Activated CD4-positive, alpha-beta T cell treated with anti-CD3 and anti-CD28 coated beads for 48 hours (primary cell): ENCODE data around the gene KIAA1210.

ENCODE experiments used
- DNase-seq: peaks from one replicate; pipeline ENCODE4 v3.0.0-alpha.2; 2020

The KIAA1210 gene

DNA sequence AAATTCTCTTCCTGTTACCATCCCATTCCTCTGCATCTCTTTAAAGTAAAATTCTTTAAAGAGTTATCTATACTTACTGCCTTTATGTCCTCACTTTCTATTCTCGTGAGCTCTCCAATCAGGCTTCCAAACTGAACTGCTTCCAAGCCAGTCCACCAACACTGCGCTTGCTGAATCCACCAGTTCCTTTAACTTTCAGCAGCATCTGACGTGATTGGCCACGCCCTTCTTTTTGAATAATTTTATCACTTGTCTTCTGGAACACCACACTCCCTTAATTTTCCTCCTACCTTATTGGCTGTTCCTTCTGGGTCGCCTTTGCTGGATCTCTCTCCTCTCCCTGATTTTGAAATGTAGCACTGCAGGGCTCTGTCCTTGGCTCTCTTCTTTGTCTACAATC lies at the start of gene KIAA1210:
Gene KIAA1210, minus strand, starts transcription at position 163 of the 400 bp plus-strand sequence. CDS start 4,170 bp downstream, outside the sequence.
- DNase-seq, result no peak

DNA sequence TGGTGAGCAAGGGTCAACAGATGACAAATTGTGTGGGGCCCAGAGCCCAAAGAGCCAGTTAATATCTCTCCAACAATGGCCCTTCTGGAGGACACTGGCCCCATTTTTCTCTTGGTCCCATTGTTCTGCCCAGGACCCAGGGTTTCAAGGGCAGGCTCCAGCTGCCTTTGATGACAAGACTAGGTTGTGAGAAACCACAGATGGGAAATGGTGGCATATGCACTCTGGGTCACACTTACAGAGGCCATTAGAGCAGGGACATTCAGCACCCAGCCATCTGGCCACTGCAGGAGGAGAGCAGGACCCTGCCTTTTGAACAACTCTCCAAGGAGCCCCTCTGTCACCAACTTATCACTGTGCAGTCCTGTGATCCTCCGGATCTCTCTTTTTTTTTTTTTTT lies 49.7 kb upstream of the KIAA1210 start:
- DNase-seq, result no peak

DNA sequence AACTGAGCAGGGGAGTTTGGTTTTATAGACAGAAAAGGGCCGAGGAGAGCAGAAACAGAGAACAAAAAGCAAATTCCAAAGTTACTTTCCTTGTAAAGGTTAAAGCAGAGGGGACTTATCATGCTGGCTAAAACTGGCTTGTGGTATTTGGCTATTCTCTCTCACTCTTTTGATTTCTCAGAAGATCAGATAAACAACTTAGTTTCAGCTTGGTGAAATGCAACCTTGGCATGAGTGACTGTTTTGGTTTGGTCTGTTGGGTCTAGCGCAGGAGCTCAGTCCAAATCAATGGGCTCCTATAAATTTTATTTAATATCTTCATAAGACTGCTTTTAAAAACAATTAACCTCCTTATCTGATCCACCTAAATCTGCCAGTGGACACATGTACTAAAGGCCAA lies 47.3 kb upstream of the KIAA1210 start:
- no peak for DNase-seq

DNA sequence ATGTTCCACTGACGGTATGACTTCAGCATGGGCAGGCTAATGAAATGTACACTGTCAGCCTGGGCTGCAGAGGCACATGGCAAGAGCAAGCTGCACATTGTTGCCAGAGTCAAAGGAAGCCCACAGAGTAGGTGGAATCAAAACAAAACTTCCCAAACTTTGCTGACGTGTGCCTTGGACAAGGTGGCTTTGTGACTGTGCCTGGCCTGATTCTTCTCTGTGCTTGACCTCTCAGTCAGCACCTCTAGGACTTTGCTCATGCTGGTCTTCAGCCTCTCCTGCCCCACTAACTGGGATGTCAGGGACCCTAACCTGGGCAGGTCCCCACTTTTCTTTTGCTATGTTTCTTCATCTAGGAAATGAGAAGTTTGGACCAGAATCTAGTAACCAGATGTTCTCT lies 40.5 kb upstream of the KIAA1210 start:
- DNase-seq, result no peak

DNA sequence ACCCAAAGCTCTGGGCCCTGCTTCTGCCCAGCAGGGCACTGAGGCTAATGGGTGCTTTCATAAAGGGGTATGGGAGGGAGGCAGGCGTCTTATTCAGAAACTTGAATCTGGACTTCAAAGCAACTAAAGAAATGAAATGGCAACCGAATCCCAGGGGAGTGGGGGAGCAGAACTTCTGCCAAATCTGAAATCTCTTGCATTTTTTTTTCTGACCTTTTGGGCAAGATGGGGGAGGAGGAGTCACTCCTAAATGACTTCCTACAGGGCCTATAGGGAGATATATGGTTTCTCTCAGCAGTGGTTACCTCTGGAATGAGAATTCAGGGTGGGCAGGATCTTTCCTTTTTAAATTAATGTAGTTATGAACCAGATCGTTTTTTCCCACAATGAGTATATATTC lies 30.6 kb upstream of the KIAA1210 start:
- no peak for DNase-seq

DNA sequence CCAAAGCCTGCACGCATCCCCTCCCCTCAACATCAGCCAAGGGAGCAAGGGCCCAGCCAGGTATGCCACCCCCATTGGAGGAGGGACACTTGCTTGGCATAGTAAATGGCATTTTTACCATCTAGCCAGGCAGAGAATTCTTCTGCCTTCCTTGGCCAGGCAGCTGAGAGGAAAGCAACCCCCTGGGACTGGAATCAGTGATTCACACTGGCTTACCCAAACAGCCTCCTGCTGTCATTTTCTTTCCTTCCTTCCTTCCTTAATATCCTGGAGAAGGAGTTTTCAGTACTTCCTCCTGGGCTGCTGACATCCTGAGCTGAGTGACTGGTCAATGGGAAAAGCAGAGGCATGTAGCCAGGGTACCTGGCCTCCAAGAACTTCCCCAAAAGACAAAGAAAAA lies 28.6 kb upstream of the KIAA1210 start:
- no peak for DNase-seq

DNA sequence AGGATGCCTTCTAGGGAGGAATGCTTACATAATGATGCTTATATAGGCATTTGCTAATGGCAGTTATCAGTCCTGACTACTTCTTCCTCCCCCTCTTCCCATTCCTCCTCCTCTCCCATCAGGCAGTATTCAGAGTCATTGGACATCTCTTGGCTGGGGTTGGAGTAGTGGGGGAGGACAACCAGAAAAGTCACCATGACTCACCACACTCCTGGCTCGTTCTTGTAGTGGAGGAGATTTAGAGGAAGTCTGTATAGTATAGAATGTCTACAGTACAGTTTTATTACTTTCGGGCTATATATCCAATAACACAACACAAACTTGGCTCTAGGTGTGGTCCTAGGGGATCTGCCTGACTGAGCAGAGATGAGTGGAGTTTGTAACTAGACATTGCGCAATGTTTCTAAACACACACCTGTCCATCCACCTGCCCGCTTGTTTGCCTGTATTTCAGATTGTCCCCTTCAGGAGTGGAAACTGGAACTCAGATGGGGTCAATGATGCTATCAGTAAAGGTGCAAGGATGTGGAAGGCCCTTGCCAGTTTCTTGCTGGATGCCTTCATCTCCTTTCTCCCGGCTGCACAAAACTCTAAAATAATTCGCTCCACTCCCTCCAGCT lies 27.9 kb upstream of the KIAA1210 start:
- DNase-seq, result no peak

DNA sequence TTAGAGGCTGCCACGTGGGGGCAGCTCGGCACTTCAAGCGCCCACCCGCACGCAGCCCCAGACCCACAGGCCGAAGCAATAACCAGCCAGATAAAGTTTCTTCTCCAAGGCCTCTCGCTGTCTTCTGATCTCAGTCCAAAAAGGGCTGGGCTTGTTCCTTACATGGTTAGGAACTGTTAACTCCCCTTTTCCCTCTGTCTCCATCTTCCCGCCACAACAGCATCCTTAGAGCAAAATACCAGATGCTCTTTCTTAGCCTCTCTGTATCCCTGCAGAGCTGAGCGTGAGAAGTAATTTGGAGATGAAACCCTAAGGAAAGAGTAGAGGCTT lies 23.4 kb upstream of the KIAA1210 start:
- no peak for DNase-seq

DNA sequence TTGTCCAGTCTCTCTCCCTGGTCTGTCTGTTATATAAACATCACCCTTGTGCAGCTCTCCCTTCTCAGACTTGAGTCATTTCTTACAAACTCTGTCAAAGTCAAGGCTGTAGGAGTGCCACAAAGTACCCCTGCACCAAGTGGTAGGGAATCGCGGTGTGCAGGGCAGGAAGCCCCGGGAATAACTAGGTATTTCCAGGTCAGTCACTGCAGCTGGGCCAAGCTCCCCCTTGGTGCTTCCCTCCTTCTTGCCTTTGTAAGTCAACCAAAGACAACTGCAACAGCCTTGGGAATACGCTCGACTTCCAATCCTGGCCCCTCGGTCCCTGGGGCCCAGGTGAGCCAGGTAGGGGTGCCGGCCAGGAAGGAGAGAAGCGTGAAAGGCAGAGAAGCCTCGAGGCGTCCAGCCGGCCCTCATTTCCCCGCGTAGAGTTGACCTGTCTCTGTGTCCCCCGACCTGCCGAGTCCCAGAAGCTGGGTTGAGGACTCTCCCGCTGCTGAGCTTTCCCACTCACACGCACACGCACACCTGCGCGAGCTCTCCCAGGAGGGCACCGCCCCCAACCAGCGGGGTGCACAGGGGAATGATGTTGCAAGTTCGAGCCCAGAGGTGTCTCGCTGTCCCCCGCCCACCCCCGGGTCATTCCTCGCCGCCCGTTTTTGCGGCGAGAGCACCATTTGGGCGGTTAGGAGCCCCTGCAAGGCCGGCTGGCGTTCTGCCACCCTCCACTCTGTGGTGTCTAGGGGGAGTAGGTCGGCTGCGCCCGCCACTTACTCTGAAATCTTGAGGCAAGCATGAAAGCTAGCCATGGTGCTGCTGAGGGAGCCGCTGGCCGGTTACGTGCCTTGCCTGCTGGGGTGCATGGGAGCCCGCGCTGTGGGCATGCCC lies 22.8 kb upstream of the KIAA1210 start:
- no peak for DNase-seq

DNA sequence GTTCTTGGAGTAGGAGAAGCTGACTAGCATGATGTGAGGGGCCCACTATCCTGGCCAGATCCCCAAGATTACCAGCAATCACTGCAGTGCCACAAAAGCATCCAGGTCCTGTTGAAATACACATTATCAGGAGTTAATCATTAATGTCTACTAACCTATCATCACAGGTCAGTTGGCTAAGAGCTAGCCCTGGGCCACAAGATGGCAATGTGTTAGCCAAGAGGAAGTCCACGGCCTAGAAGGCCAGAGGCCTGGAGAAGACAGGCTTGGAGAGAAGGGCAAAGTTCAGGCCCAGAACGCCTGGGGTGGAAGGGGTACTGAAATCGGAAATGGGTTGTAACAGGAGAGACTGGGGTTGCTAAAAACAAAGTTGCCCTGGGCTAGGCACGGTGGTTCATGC lies 19.9 kb upstream of the KIAA1210 start:
- no peak for DNase-seq

DNA sequence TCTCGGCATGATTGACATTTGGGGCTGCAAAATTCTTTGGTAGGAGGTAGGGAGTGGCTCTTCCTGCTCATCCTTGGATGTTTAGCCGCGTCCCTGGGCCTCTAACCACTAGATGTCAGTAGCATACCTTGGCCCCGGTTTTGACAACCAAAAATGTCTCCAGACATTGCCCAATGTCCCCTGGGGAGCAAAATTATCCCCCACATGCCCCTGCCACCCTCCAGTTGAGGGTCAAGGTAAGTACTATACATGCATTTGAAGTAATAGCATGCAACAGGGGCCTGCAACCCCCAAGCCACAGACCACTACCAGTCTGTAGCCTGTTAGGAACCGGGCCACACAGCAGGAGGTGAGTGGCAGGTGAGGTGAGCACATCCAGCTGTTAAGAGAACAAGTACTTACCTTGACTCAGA lies 17.6 kb upstream of the KIAA1210 start:
- peak; percentile 3 for DNase-seq

DNA sequence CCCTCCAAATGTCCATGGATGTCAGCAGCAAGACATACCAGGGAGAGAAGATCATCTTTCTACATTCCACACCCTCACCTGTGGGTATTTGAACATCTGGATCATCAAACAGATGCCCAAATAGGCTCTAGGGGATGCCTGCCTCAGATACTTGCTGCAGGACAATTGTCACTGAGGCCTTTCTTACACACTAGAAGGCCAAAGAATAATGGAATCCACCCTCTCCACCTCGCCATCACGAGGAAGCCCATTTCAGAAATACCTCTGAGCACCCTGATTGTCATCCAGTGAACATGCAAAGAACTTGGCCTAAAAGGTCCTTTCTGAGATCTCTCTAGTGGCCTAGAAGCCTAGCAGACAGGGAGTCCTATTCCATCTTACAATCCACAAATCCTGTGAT lies 6.9 kb upstream of the KIAA1210 start:
- no peak for DNase-seq

DNA sequence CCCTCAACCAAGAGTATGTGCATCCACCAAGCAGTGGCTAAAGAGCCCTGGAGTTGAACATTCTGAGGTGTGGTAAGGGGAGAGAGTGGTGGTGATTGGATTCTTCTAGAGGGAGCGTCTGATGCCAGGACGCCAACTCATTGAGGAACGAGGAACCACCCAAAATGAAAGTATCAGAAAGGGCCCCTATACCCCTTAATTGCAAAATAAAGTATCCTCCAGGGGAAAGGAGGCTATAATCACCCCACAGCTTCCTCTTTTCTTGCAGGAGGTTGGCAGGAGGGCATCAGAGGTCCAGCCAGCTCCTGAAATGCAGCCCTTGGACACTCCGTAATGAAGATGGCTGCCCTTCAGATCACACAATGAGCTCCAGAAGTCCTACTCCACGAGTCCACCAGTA lies 5.3 kb upstream of the KIAA1210 start:
- no peak for DNase-seq

DNA sequence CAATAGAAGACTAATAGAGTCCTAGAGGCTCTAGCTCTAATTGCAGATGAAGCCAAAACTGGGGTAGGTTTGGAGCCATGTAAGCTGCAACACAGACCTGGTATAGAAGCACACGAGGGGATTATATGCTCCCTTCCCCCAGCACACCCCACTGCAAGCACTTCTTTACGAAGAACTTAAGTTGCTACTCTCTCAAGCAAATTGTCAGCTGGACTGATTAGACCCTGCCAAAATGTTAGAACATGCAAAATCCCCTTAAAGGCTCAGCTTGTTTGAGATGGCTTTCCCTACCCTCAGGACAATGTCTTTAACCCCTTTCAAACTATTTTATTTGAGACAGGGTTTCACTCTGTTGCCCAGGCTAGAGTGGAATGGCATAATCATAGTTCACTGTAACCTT lies 4.7 kb upstream of the KIAA1210 start:
- DNase-seq, result no peak

DNA sequence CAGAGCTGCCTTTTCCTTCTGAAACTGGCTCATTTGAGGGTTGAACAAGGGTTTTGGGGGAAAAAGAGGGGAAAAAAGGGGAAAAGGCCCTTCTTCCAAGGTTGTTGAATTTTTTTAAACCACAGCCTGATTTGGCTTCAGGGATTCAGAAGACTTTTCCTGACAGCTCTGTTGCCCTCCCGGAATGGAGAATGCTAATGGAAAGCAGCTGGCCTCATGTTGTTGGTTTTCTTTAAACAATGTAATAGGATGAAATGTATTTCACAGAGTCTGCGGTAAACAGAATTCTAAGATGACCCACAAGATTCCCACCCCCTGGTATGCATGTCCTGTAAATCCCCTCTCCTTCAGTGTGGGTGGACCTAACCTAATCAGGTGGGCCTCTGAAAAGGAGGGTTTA lies 3.3 kb upstream of the KIAA1210 start:
- DNase-seq, result no peak

DNA sequence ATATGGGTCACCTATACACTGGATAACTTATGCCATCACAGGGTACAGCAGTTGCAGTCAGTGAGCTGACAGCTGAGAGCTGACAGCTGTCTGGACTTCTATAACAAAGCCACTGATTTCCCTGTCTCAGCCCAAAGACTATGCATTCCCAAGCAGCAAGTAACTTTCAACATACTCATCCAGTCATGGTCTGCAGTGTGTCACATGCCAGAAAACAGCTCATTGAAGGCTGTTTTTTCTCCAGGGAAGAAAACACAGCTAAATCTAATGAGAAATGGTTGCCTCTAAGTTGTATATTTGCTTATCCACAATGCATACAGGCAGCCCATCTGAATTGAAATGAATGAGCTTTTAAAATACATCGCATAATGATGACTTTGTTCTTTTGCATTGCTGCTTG lies 6.3 kb downstream of the KIAA1210 start:
- no peak for DNase-seq

DNA sequence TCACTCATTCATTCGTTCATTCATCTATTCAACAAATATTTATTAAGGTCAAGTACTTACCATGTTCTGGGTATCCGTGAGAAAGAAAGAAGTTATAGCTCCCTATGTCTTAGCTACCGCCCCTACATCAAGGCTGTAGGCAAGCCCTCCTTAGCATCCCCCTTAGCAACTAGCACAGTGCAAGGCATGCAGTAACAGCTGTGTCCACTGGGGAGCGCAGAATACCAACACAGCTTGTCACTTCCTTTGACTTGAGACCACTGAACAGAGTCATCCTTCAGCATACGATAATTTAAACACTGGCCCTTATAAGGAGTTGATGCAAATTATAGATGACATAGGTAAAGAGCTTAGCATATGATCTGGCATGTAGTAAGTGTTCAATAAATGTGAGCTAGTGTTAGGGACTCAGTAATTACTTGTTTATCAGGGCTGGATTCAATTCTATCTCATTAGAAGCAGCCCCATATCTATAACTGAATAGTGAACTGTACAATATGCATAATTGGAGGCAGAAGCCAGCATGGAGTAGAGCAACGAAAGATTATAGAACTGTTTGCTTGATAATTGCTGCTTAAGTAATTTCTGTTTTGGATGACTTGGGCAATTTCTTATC lies 8.7 kb downstream of the KIAA1210 start:
- DNase-seq, result peak; percentile 64

DNA sequence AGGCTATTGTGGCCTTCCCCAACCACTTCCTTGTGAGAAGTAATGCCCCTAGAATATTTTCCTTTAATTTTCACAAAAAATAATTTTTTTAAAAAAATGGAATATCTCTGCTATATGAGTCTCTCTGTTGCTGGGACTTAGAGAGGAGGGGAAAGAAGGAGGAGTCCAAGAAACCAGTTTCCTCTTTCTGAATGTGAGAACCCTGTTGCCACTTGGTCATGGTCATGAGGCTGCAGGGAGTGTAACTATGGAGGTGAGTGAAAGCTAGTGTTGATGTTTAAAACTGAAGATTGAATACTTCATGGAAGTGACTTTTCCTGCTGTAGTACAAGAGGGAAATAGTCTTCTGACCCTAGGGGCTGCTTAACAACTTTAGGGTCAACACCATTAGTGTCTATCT lies 20.4 kb downstream of the KIAA1210 start:
- DNase-seq, result no peak

DNA sequence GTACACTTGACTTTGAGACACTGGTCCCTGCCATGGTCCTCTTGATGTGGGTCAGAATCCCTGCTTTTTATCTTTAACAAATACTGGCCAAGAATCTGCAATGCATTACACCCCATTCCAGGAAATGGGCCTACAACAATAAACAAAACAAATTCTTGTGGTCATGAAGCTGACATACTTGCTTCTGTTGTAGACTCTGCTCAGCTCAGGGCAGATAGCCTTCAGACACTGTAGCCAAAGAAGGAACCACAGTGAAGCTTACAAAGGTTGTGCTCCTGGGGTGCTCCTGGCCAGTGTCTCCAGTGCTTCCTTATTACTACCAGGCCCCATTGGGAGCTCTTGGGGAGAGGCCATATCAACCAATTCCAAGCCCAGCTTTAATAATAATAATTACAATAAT lies 21.8 kb downstream of the KIAA1210 start:
- DNase-seq, result no peak

DNA sequence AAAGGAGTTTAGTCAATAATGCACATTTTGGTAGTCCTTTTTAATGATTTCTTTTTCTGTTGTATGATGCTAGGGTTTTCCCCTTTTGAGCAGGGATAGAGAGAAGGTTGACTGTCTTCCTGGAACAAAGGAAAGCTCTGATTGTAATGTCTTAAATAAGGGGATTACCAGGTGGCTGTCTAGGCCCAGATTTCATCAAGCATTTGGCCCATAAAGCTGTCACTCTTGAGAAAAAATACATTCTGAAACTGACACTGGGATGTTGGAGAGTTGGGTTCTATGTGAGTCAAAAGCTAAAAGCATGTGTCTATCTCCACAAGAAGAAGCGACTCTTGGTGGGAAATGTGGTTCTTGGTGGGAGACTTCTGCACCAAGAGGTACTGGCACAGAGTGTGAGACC lies 26.4 kb downstream of the KIAA1210 start:
- no peak for DNase-seq

DNA sequence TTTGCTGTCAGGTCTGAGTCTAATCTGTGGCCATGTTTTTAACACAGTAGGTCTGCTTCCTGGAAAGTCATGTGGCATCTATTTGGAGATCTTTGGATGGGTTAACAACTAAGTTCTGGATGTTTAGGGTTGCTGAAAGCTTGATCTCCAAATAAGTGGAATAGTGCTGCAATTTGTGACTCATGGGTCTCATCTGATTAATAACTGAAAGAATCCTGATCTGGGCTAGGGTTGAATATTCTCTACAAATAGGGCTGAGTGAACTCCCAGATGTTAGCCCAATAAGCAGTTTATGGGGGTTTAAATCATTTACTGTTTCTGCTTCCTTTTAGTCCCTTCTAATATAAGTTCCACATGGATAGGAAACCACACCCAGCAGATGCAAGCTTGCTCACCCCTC lies 31.7 kb downstream of the KIAA1210 start:
- DNase-seq, result no peak

DNA sequence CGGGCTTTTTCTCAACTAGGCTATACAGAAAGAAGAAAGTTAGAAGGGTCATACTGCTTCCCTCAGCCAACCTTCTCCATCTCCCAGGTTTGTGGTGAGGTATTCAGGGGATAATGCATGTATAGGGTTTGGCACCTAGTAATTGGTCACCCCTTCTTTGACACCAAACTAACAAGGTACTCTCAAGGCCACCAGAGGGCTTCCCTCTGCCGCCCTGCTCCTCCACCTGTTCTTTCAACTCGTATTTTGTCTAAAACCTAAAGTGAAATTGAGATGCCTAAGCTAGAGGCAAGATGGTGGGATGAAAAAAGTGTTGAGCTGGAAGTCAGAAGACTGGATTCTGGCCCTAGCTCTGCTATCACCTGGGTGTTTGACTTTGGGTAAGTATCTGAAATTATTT lies 32.8 kb downstream of the KIAA1210 start:
- DNase-seq, result no peak

DNA sequence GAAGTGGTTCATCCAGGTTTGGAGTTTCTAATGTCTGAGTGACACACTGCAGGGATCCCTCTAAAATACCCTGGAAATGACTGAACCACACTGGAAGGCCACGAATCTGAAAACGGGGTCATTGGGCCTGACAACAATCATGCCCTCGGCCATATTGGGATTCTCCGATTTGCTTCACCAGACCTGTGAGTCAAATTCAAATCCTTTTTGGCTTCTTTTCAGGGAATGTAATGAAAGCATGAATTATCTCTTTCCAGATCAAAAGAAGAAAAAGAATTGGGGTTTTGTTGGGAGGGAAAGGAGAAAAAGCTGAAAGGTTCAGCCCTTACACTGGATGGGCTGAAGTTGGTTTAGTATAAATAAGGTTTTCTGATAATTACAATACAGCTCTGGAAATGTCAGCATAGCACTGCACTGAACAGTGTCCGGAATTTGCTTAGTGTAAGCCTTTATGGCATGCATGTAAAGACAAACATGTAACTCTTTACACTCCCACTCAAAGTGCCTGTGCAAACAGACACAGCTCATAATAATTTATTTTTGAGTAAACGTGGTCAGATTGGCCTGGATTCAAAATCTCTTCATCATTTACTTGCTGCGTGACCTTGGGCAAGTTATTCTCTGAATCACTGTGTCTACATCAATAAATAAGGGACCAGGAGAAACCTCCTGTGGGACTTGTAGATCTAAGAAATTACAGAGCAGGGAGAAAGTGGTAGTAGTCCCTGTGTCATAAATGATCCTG lies 33.4 kb downstream of the KIAA1210 start:
- DNase-seq, result no peak

DNA sequence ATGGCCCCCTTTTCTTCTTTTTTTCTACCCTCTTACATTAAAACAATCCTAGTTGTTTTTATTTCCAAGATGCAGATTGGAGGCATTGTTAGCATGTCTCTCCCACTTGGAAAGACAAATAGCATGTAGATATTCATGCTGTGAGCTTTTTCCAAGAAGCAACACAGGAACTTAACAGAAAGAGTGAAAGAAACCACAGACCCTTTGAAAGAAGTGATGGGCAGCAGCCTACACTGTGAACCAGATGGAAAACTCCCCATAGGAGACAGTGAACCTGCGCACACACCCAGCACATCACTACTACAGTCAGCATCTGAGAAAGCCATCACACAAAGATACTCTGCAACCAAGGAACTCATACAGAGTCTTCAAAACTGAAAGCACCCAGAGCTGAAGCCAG lies 37.0 kb downstream of the KIAA1210 start:
- no peak for DNase-seq
